Heart left ventricle (tissue), 13 donors: ENCODE data around the gene SMG7.

Source experiments
- POLR2A ChIP-seq, 2 donors: fragments of 450-650 bp; IDR thresholded peaks; one replicate each; pipeline ENCODE4 v1.6.1; 2017; ENCODE audit warnings: antibody characterized with exemption in 2 of 2, mild to moderate bottlenecking in 2 of 2, moderate library complexity in 2 of 2
- TF ChIP-seq, protein P1 (sequence below), 12 donors: fragments of 200-600 bp; sonication (generic) in 4 of 12; IDR thresholded peaks; one replicate each; pipeline versions ENCODE4 v1.5.0 to v1.8.0; 2018 to 2022; ENCODE audit warnings: antibody characterized with exemption in 12 of 12, mild to moderate bottlenecking in 5 of 12
- donor health status: ischemic (EF 13 %, LVEDD 7.1; RV severe dilation, severe dysfunction).
- donor health status: DM: no; HTN: yes; CAD: no.
- donor health status: DM: no; HTN: no; CAD: no.
- donor health status: ischemic (EF 25% LVEDD 6.9; RV normal size, moderate dysfunction).
- donor health status: ischemic (EF 25% LVEDD 5.7; RV mildly dilated, moderate dysfunction).
- donor health status: ischemic (EF 35%, LVEDD 5.7; RV mildly dilated, moderate dysfunction).
- donor health status: nonischemic (EF 11% LVEDD 7.7; RV severe dilation, severe dysfunction).
- donor health status: DM: yes; HTN: yes; CAD: no.
- donor health status: PGD.
- donor health status: ischemic (EF 29% LVEDD 5.4; RV normal size, mild dysfunction).
- donor health status: nonischemic (EF 23%, LVEDD 6.1; RV moderate dilation, normal function).

GRCh38 chr1:183546427-183546826 is 74.1 kb downstream of the SMG7 start:
- TF ChIP-seq, protein P1, sequence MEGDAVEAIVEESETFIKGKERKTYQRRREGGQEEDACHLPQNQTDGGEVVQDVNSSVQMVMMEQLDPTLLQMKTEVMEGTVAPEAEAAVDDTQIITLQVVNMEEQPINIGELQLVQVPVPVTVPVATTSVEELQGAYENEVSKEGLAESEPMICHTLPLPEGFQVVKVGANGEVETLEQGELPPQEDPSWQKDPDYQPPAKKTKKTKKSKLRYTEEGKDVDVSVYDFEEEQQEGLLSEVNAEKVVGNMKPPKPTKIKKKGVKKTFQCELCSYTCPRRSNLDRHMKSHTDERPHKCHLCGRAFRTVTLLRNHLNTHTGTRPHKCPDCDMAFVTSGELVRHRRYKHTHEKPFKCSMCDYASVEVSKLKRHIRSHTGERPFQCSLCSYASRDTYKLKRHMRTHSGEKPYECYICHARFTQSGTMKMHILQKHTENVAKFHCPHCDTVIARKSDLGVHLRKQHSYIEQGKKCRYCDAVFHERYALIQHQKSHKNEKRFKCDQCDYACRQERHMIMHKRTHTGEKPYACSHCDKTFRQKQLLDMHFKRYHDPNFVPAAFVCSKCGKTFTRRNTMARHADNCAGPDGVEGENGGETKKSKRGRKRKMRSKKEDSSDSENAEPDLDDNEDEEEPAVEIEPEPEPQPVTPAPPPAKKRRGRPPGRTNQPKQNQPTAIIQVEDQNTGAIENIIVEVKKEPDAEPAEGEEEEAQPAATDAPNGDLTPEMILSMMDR (IDR thresholded peaks at IDR 0.05) = no peak
- no peak for TF ChIP-seq POLR2A (IDR thresholded peaks at IDR 0.05)
